Endodermal cell (in vitro differentiated cells): ENCODE measurements around the gene PRDM12. TPM values are rescaled to one million over a fixed set of nuclear protein-coding genes. Genes with fewer than 3 reads are reported as not detected.

ENCODE experiments used
- DNase-seq: peaks from one replicate; pipeline ENCODE4 v3.0.0-alpha.2; 2017
- H3K27ac ChIP-seq: 2 replicates; pipeline ENCODE4 v1.5.1; 2013; ENCODE audit warnings: mild to moderate bottlenecking, low read depth, low read length, moderate library complexity
- H3K27me3 ChIP-seq: 2 replicates; pipeline ENCODE4 v1.6.1; 2013; ENCODE audit warnings: mild to moderate bottlenecking, low read length, moderate library complexity; ENCODE audit not compliant: insufficient read depth, control insufficient read depth, poor library complexity, severe bottlenecking
- H3K36me3 ChIP-seq: 2 replicates; pipeline ENCODE4 v1.7.0; 2013; ENCODE audit warnings: mild to moderate bottlenecking, low read length, moderate library complexity; ENCODE audit not compliant: control insufficient read depth, insufficient read depth
- H3K4me1 ChIP-seq: one replicate; pipeline ENCODE4 v1.7.0; 2013; ENCODE audit warnings: low read length; ENCODE audit not compliant: control insufficient read depth, insufficient read depth
- H3K4me3 ChIP-seq: 2 replicates; pipeline ENCODE4 v1.5.1; 2013; ENCODE audit warnings: mild to moderate bottlenecking, low read length, moderate library complexity
- H3K9ac ChIP-seq: 2 replicates; pipeline ENCODE4 v1.6.1; 2013; ENCODE audit warnings: mild to moderate bottlenecking, low read length, moderate library complexity; ENCODE audit not compliant: poor library complexity, severe bottlenecking; ENCODE audit errors: extremely low read depth
- H3K9me3 ChIP-seq: 2 replicates; pipeline ENCODE4 v1.6.1; 2013; ENCODE audit warnings: mild to moderate bottlenecking, low read length, moderate library complexity; ENCODE audit not compliant: control insufficient read depth
- H3K27ac Mint-ChIP-seq: 2 replicates; pipeline ENCODE4 v1.8.0; 2020; ENCODE audit warnings: mixed read lengths
- H3K27me3 Mint-ChIP-seq: 2 replicates; pipeline ENCODE4 v1.8.0; 2021; ENCODE audit warnings: mild to moderate bottlenecking, mixed read lengths; ENCODE audit not compliant: insufficient read depth
- H3K36me3 Mint-ChIP-seq: 2 replicates; pipeline ENCODE4 v1.8.0; 2020; ENCODE audit warnings: low read depth, mixed read lengths
- H3K4me1 Mint-ChIP-seq: 2 replicates; pipeline ENCODE4 v1.8.0; 2020; ENCODE audit warnings: mixed read lengths
- H3K4me3 Mint-ChIP-seq: 2 replicates; pipeline ENCODE4 v1.8.0; 2020; ENCODE audit warnings: mild to moderate bottlenecking, moderate library complexity, mixed read lengths
- H3K9me3 Mint-ChIP-seq: 2 replicates; pipeline ENCODE4 v1.8.0; 2020; ENCODE audit warnings: mild to moderate bottlenecking, mixed read lengths
- CTCF ChIP-seq: fragments of 200-600 bp; sonication (generic); conservative IDR thresholded peaks from 2 replicates; pipeline ENCODE4 v1.5.0; 2021; ENCODE audit warnings: antibody characterized with exemption, mild to moderate bottlenecking
- WGBS, 2 experiments: methylation state at CpG; one replicate each; pipeline versions ENCODE4 v1.1.5 to v1.1.7; 2013; ENCODE audit warnings: missing lambda C conversion rate in 2 of 2, mixed read lengths in 1 of 2; ENCODE audit not compliant: insufficient coverage in 1 of 2, insufficient read length in 1 of 2; 5-methylcytosine and 5-hydroxymethylcytosine counted together
- total RNA-seq, 2 donors: library from RNA; stranded (reverse); fragmentation: NEBNext Ultra II Directional in 1 of 2; extraction: Animal tissue kit (Norgen Biotek cat#: 25700) in 1 of 2; gene quantifications; 2 replicates in 1 of 2; 3 replicates in 1 of 2; pipeline ENCODE4 v1.2.1, GENCODE V29; 2021

PRDM12 gene
- total RNA-seq, 2 donors from 2014 or later = not detected

GRCh38 chr9:130627896-130628792 lies 36.2 kb upstream of the PRDM12 start:
- peaks cover 5% of the 10 kb centered on the region for H3K4me1 Mint-ChIP-seq
- no peak for DNase-seq
- H3K9me3 ChIP-seq = no peaks in the 10 kb centered on the region
- peaks cover 96% of the 10 kb centered on the region for H3K36me3 ChIP-seq
- no peaks in the 10 kb centered on the region for H3K27me3 ChIP-seq
- no peak overlapping the region for H3K9ac ChIP-seq
- H3K9me3 Mint-ChIP-seq = no peaks in the 10 kb centered on the region
- H3K4me1 ChIP-seq = no peaks in the 10 kb centered on the region
- peak overlapping the region; percentile 75 for H3K27ac ChIP-seq
- peak overlapping the region; percentile 53 for H3K27ac Mint-ChIP-seq
- H3K4me3 Mint-ChIP-seq = no peak overlapping the region
- H3K36me3 Mint-ChIP-seq = peaks cover 70% of the 10 kb centered on the region
- H3K4me3 ChIP-seq = no peak overlapping the region
- no peaks in the 10 kb centered on the region for H3K27me3 Mint-ChIP-seq
- WGBS, 2 experiments = 58 to 86% methylated on average over 10 to 23 of the region's 23 CpGs
- TF ChIP-seq CTCF = no peak

DNA sequence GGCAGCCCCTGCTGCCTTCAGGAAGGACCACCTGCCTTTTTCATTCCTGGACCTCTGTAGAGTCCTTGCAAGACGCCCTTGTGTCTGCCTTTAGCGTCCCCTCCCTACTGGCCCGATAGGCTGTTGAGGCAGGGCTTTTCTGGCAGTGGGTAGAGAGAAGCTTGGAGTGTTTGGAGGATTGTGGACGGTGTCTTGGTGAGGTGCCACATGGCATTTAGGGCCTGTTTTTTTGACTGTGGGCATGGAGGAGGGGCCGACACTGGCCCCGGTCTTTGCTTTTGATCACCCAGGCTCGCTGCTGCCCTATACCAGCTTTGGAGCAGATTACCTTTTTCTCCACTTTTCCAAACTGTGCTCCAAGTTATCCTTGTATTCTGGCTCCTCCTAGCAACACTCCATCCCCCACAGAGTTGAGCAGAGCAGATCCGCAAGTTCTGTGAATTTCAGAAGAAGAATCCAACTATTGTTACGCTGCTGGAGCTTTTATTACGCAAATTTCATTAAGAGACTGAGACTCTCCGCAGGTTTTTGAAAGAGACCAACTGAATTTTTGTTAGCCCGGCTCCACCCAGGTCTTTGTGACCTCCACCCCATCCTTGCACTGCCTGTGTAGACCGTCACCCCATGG lies 34.8 kb upstream of the PRDM12 start:
- Histone ChIP-seq H3K4me3 (no peak overlapping the region), H3K9ac (no peak overlapping the region), H3K4me1 (no peaks in the 10 kb centered on the region), H3K27ac (peak overlapping the region; percentile 44), H3K36me3 (peaks cover 92% of the 10 kb centered on the region), H3K9me3 (no peaks in the 10 kb centered on the region), H3K27me3 (no peaks in the 10 kb centered on the region)
- peak overlapping the region; percentile 74 for H3K27ac Mint-ChIP-seq
- peak; percentile 46 for DNase-seq
- H3K4me3 Mint-ChIP-seq = no peak overlapping the region
- 85 to 87% methylated on average over 8 to 13 of the region's 13 CpGs for WGBS, 2 experiments
- TF ChIP-seq CTCF = no peak
- no peaks in the 10 kb centered on the region for H3K9me3 Mint-ChIP-seq
- H3K27me3 Mint-ChIP-seq = no peaks in the 10 kb centered on the region
- no peaks in the 10 kb centered on the region for H3K4me1 Mint-ChIP-seq
- H3K36me3 Mint-ChIP-seq = peaks cover 69% of the 10 kb centered on the region

DNA sequence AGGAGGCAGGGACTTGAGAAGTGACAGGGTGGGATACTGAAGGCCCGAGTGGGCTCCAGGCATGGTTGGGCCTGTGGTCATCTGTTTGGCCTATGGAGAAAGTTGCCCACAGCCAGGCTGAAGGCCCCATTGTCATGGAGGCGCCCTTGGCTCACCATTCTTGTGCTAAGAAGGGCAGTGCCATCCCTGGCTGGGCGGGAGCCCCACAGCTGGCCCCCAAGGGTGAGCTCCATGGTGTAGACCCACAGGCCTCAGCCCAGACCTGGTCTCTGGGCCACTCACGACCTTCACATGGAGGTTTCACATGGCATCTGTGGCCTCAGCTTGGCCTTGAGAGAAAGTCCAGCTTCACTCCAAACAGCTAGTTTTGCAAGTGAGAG lies 34.3 kb upstream of the PRDM12 start:
- Mint-ChIP-seq H3K36me3 (peaks cover 70% of the 10 kb centered on the region), H3K4me3 (no peak overlapping the region), H3K27me3 (no peaks in the 10 kb centered on the region), H3K4me1 (no peaks in the 10 kb centered on the region), H3K9me3 (no peaks in the 10 kb centered on the region), H3K27ac (peak overlapping the region; percentile 74)
- H3K4me3 ChIP-seq = no peak overlapping the region
- H3K4me1 ChIP-seq = no peaks in the 10 kb centered on the region
- no peaks in the 10 kb centered on the region for H3K9me3 ChIP-seq
- H3K36me3 ChIP-seq = peaks cover 91% of the 10 kb centered on the region
- H3K9ac ChIP-seq = no peak overlapping the region
- DNase-seq = no peak
- H3K27me3 ChIP-seq = no peaks in the 10 kb centered on the region
- TF ChIP-seq CTCF = no peak
- 91 to 100% methylated on average over 3 to 4 of the region's 4 CpGs for WGBS, 2 experiments
- no peak overlapping the region for H3K27ac ChIP-seq
